ENCODE results near the gene SMPD3.

DNA sequence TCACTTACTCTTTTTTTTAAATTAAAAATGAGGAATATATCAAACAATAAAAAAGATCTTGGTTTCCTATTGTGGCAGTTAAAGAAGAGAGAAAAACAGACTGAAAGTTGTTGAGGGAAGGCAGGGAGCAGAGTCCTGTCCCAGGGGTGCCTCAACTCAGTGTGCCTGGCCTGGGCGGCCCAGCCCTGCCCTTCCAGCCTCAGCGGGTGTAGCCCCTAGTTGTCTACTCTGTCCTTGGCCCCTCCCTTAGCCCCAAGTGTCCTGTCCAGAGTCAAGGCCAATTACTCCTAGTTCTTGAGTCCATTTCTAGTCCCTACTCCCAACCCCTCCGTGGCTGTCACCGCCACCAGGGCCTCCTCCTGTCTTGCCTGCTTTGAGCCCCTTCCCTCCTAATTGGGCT, 52.5 kb downstream of the SMPD3 start:
- TF ChIP-seq CTCF (conservative IDR thresholded peaks at IDR 0.05; ENCODE audit: low read length) (no peak), EZH2phosphoT487 (IDR thresholded peaks at IDR 0.05; ENCODE audit: borderline replicate concordance) (no peak)

All from Loucy (cell line).